ENCODE results near the gene IRAK1.

Gene IRAK1

DNA sequence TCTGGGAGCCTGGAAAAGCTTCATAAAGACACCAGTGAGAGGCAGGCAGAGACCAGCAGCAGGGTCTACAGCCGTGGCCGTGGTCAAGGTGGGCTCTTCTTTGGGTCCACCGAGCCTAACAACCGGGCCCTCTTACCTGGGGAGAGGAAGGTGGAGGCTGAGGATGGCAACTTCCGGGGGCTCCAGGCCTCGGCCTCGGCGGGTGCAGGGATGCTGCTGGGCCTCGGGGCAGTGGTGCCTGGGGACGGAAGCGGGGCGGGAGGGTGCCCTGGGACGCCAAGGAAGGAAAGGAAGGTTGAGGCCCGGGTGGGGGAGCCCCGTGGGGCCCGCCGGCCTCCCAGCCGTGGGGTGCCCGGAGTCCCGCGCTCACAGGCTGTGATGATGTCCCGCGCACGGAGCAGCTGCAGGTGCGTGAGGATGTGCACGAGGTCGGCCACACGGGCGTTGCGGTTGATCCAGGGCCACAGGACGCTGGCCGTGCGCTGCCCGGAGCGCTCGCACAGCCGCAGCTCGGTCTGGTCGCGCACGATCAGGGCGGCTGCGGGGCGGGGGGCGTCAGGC is 561 bp downstream of the IRAK1 start:
- DNase-seq (ENCODE audit: low spot score) = no peak

DNA sequence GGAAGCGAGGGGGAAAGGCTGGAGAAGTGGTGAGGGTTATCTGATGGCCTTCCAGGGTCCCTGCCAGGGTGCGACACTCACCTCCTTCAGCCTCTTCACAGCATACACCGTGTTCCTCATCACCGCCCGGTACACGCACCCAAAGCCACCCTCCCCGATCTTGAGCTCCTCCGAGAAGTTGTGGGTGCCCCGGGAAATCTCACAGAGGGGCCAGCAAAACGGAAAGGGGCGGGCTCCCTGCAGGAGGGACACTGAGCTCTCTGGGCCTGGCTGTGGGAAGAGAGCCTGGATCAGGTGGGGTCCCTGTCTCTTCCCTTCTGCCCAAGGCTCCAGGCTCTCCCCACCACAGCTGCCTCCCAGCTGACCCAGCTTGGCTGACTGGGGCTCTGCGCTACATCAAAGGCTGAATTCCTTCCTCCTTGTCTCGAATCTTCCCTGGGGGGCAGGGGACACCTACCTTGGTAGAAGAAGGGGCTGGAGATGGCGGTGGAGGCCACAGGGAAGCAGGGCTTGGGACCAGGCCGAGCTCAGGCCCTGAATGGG is 1.1 kb downstream of the IRAK1 start:
- no peak for DNase-seq (ENCODE audit: low spot score)

DNA sequence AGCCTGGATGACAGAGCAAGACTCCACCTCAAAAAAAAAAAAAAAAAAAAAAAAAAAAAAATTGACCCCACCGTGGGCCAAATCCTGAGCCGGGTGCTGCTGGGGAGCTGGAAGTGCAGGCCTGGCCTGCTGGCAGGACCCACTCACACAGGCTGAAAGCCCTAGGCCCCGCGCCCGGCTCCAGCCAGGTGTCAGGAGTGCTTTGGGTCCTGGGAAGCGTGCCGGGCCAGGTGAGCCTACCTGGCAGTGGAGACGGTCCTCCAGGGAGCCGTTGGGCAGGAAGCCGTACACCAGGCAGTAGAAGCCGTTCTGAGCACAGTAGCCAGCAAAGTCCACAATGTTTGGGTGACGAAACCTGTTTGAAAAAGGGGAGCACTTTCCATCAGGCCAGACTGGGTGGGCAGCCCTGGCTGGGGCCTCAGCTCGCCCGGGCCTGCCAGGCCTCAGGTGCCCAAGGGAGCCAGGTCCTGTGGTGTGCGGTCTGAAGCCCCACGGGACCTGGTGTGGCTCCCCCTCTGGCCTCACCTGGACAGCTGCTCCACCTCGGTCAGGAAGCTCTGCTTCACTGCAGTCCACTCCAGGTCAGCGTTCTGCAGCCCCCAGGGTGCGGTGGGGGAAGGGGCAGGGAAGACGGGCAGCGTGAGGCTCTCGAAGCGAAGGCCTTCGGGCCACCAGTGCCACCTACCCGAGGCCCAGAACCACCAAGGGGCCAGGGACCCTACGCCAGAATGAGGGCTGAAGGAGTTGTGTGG is 1.8 kb downstream of the IRAK1 start:
- no peak for DNase-seq (ENCODE audit: low spot score)

DNA sequence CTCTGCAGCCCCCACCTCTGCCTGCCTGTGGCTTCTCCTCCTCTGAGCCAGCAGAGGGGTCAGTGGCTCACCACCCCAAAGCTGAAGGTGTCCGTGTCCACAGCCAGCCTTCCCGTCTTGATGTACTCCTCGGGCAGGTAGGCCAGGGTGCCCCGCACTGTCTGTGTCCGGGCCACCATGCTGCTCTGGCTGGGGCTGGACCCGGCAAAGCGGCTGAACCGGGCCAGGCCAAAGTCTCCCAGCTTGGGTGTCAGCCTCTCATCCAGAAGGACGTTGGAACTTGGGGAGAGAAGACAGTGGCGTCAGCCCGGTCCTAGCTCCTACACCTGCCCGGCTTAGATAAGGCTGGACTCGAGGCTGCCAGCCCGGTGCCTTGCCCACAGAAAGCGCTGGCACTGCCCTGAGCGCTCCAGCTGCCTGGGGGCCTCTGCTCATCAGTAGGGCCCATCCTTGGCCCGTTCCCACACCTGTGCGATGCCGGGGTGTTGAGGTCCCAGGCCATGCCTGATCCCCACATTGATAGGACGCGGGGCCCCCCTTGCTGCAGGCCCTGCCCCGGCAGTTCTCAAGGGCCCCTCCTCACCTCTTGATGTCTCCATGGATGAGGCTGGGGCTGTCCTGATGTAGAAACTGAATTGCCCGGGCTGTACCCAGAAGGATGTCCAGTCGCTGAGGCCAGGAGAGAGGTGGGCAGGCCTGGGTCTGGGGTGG is 3.2 kb downstream of the IRAK1 start:
- no peak for DNase-seq (ENCODE audit: low spot score)

DNA sequence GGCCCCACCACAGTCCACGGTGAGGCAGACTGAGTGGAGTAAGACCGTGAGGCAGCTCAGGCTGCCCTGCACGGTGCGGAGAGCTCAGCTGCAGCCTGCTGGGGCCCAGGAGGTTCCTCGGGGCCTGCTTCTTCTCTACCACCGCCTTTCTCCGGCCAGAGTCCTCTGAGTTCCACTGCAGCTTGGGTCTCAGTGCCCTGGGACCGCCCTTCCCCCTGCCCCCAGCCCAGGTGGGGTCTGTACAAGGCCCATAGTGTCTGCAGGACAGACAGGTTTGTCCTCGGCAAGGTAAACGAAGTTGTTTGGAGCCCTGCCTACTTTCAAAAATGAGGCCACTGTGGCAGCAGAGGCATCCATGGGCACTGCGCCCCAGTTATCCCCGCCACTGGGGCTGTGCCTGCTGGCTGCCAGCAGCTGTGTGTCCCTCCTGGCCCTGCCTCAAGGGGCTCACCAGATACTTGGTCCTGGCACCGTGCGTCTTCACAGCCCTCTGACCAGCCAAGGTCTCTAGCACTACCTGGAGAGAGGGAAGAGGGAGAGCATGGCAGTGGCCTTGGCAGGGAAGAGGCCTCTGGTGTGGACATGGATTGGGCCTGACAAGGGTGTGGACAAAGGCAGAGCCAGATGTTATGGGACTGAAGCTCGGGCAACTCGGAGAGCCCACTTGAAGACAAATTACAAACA is 4.0 kb downstream of the IRAK1 start:
- no peak for DNase-seq (ENCODE audit: low spot score)

GRCh38 chrX:154014429-154015380 is 5.0 kb downstream of the IRAK1 start:
- no peak for DNase-seq (ENCODE audit: low spot score)

DNA sequence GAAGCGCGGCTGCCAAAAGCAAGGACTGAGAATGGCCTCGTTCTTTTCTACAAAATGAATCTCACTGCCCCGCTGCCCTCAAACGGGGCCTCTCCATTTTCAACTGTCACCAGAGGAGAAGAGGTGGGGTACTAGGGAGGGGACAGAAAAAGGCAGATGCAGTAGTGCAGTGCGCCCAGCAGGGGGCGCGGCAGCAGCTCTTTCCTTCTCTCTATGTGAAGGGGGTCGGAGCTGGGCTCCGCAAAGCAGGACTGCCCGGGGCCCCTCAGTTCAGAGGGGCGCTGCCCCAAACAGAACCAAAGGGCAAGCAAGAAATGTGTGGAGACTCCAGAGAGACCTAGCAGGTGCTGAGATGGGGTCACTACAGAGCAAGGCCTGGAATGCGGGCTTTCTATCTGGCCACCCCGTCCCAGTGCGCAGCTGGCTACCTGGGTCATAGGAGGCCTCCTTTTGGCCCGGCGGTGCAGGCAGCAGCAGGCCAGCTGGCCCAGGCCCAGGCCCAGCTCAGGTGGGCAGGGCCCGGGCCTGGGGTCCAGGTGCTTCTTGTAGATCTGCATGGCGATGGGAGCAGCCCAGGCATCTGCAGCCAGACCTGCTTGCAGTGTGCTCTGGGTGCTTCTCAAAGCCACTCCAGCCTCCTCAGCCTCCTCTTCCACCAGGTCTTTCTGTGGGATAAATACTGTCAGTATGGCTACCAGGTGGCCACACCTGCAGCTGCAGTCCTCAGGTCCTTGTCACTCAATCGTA is 5.9 kb downstream of the IRAK1 start:
- peak; percentile 55 for DNase-seq (ENCODE audit: low spot score)

DNA sequence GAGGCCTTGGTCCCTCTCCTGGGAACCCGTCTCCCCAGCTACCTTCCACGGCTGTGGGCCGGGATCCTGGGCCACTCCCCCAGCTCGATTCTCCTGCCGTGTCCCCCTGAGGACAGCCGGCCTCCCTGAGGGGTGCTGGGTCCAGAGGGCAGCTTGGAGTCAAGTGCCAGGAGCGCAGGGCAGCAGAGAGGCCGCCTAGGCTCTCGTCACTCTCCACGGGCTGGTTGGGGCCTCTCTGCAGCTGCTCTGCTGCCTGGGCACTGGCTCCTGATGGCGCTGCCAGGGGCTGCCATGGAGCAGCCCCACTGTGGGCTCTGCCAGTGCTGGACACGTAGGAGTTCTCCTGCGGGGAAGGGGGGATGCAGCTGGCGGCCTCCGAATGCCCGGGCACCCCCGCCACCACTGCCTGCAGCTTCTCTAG is 6.7 kb downstream of the IRAK1 start:
- DNase-seq (ENCODE audit: low spot score) = no peak

GRCh38 chrX:154012336-154012991 is 7.2 kb downstream of the IRAK1 start:
- DNase-seq (ENCODE audit: low spot score) = peak; percentile 7

DNA sequence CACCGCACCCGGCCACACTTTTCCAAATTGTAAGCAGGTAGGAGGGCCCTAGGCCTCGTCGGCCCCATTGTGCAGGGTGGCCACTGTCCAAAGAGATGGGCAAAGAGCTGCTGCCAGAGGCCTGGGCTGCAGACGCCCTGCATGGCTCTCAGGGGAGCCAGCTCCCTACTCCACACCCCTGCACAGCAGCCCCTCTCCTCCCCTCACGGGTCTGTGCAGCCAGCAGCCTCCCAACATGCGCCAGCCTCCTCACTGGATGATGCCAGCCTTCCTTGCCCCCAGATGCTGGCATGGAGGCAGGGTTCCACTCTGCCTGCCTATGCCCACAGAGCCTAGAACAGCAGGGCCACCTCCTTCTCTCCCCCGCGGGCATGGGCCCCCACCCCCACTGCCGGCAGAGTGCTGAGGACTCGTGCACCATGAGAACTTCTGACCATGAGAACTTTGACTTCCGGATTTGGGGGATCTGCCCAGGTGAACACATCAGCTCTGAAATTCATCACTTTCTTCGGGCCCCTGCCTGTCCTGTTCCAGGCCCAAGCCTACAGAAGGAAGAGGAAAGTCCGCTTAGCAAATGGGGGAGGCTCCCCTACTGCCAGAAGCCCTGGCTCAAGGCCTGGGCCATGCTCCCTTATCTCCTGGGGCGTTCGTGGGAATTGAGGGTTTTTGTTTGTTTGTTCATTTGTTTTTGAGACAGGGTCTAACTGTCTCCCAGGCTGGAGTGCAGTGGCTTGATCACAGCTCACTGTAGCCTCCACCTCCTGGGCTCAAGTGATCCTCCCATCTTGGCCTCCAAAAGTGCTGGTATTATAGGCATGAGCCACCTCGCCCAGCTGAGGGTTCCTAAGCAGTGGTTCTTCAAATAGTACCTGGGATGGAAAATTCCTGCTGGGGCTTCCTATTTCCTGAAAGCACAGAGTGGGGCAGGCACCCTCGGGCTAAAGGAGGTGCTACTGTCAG is 8.0 kb downstream of the IRAK1 start:
- no peak for DNase-seq (ENCODE audit: low spot score)

DNA sequence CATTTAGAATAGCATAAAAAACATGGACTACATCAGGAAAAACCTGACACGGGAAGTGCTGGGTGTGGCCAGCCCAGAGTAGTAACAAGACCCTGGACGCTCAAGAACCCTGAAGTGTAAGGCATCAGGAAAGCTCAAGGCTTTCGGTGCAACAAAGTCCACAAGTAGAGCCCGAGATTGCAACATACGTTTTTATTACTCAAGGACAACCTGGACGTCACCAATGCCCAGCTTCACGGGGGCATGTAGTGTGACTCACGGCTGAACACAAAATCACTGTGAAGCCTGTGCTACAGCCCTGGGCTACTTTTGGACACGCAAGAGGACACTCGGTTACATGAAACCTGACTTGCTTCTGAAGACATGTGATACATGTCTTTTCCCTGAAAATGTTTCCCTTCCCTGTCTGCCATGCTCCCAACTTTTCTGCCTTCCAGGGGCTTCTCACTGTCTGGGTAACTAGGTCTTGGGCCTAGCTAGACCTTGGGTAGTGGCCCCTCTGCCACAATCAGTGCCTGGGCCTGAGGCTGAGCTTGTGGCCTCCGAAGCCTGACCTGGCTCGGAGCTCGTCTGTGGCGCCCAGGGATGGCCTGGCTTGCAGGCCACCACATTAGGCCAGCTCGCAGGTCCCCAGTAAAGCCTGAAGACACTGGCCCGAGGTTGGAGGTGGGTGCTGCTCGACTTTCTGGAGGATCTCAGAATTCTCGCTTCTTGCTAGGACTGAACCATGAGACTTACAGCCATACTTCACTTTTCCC is 9.2 kb downstream of the IRAK1 start:
- DNase-seq (ENCODE audit: low spot score) = no peak

- no peak for DNase-seq (ENCODE audit: low spot score)
Measured at GRCh38 chrX:154008521-154008920, 11.2 kb downstream of the IRAK1 start.

GRCh38 chrX:154006947-154007346 is 12.8 kb downstream of the IRAK1 start:
- no peak for DNase-seq (ENCODE audit: low spot score)

DNA sequence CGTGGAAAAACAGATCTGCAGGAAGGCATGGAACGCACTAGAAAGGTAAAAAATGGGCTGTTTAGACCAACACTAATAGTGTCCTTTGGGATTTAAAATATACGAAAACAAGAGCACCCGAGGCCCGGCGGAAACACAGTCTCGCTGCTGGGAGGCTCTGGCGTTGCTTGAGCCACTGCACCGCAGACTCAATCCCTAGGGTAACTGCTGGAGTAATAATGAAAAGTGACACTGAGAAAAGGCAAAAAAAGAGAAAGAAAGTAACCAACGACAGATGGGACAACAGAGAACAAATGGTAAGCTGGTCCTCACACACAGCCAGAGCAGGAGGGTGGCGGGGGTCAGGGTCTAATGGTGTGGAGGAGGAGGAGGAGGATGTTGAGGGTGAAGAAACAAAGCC is 15.4 kb downstream of the IRAK1 start:
- DNase-seq (ENCODE audit: low spot score) = no peak

GRCh38 chrX:154002215-154002719 is 17.4 kb downstream of the IRAK1 start:
- peak; percentile 85 for DNase-seq (ENCODE audit: low spot score)

DNA sequence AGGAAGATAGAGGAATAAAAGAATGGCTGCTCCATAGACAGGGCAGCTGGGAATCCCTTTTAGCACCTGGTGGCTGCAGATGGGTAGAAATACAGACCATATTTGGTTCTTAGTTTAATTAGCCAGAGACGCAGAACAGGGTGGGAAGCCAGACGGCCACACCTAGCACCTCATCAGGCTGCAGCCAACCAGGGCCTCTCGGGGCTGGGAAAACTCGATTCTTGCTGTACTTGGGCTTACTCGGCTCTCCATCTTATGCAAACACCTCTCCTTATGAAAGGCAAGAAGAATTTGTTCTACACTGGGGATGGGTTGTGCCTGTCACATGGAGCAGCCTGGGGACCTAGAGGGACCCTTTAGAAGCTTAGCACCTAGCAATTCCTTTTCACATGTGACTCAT is 19.7 kb downstream of the IRAK1 start:
- DNase-seq (ENCODE audit: low spot score) = no peak

DNA sequence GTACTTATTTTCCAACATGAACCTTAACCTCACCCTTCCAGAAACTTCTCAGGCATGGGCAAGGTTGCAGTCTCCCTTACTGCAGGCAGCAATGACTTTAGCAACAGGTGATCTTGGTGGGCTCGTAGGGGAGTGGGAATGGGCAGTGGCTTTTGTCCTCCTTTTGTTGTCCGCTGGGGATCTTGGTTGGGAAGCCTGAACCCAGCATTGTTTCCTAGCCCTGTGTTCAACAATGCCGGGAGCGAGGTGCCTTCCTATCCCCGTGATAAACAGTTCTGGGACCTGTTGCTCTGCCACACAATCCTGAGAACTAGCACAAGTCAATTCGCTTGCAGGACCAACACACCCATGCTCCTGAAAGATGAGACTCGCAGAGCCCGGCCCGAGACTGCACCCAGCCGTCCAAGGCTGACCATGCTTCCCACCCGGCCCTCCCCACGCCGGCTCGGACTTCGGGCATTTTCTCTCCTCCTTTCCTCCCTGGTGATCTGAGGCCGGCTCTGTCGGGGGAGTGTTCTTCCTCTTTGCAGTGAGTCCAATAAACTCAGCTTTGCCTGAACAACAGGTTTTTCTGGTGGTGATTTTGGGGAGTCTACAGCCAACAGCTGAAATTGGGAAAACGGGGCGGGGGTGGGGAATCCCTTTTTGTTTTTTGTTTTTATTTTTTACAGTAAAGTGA is 20.2 kb downstream of the IRAK1 start:
- DNase-seq (ENCODE audit: low spot score) = no peak
